T1000 (cell line): ENCODE data around the gene GLIPR1L2.
A peak's percentile ranks its signal among the peaks of the same experiment; 100 is the strongest.

Experiments
- DNase-seq: peaks from one replicate; lab custom pipeline; 2025; ENCODE audit warnings: mixed read lengths; lab: John Stamatoyannopoulos, UW

Gene GLIPR1L2

DNA sequence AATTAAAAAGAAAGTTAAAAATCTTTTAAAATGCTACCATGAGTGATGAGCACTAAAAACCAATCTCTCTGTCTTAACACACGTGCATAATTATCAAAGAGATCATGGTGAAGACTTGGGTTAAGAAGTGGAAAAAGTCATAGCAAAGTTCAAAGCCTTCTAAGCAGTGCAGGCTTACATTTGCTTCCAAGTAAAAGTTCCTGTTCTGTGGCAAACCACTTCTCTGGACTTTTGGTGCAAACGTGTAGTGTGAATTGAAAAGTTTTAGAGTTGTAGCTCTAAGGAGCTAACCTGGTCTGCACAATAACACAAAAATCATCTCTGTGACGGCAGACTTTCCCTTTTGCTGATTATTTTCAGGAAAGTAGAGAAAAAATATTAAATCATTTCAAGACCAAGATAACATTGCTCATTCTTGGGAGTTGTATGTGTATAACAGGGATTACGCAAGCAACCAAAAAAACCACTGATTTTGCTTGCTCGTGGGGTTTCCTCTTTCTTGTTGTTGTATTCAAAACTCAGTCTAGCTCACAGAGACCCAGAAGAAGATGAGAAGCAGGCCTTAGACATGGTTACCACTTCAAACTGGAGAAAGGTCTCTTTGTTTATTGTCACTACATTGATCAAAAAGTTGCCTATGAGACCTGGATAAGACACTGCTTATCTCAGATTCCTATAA lies 87.4 kb downstream of the GLIPR1L2 start:
- no peak for DNase-seq

DNA sequence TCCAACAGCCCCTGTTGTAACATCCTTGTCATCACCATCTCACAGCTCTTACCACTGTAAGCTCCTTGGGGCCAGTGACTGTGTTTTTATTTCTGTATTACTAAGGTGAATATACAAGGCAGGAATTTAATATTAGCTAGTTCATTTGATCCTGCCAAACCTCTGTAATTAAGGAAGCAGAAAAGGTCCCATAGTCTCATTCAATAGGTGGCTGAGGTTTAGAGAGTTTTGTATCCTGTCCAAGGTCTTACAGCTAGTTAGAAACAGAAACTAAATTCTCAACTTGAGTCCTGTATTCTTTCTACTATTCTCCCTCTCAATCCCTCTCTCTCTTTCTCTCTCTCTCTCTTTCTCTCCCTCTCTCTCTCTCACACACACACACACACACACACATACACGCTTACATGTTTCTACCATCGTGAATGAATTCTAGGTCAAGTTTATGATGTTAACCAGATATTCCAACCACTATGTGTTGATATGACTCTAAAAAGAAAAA lies 89.1 kb downstream of the GLIPR1L2 start:
- no peak for DNase-seq

- DNase-seq: peak; percentile 56
Measured at GRCh38 chr12:75480469-75480949, 89.6 kb downstream of the GLIPR1L2 start, which contains the start of gene GLIPR1. Gene GLIPR1, plus strand, starts transcription at chr12:75480755. Its CDS starts 126 bp downstream, at chr12:75480881.

GRCh38 chr12:75481013-75481705 lies 90.3 kb downstream of the GLIPR1L2 start:
- no peak for DNase-seq

- no peak for DNase-seq
Measured at GRCh38 chr12:75481774-75482173, 90.9 kb downstream of the GLIPR1L2 start.
